Nephron (organoid): ENCODE data around the gene ABCB7.
"Not testable (repeated sequence)": the region's sequence is repeated elsewhere in the genome, so short reads cannot be mapped to it uniquely, and the experiment has no call there.

ENCODE experiments used
- H3K27ac Mint-ChIP-seq, 3 experiments: 2 replicates each; pipeline ENCODE4 v1.8.0; 2020; ENCODE audit warnings: mixed read lengths in 3 of 3, mild to moderate bottlenecking in 2 of 3, moderate library complexity in 1 of 3
- H3K27me3 Mint-ChIP-seq: 2 replicates; pipeline ENCODE4 v1.8.0; 2021; ENCODE audit warnings: low read depth, mild to moderate bottlenecking, moderate library complexity, mixed read lengths
- H3K36me3 Mint-ChIP-seq: 2 replicates; pipeline ENCODE4 v1.8.0; 2020; ENCODE audit warnings: low read depth, mixed read lengths
- H3K4me1 Mint-ChIP-seq: 2 replicates; pipeline ENCODE4 v1.8.0; 2020; ENCODE audit warnings: mixed read lengths
- H3K4me3 Mint-ChIP-seq, 3 experiments: 2 replicates each; pipeline ENCODE4 v1.8.0; 2020; ENCODE audit warnings: mild to moderate bottlenecking in 3 of 3, mixed read lengths in 3 of 3, moderate library complexity in 2 of 3
- H3K9me3 Mint-ChIP-seq: 2 replicates; pipeline ENCODE4 v1.8.0; 2020; ENCODE audit warnings: mixed read lengths
- TF ChIP-seq, protein P1 (sequence below), 3 experiments: fragments of 200-600 bp; sonication (generic); IDR thresholded peaks; one replicate each; pipeline ENCODE4 v1.5.0; 2021; ENCODE audit warnings: antibody characterized with exemption in 3 of 3; ENCODE audit not compliant: unreplicated experiment in 3 of 3

ABCB7 gene

GRCh38 chrX:75155827-75156525 is at the start of gene ABCB7:
ABCB7 (minus strand) TSS chrX:75156283; CDS start chrX:75156272, 11 bp downstream.
- Mint-ChIP-seq H3K4me3 (peak within 1 kb of the TSS; percentile 93 to 94 (median 94)), H3K27ac (peak within 1 kb of the TSS; percentile 98 to 99 (median 98)), H3K27me3 (no peaks in the 10 kb centered on the region), H3K4me1 (peaks cover 12% of the 10 kb centered on the region), H3K36me3 (no peaks in the 10 kb centered on the region), H3K9me3 (no peaks in the 10 kb centered on the region)
- TF ChIP-seq, protein P1, sequence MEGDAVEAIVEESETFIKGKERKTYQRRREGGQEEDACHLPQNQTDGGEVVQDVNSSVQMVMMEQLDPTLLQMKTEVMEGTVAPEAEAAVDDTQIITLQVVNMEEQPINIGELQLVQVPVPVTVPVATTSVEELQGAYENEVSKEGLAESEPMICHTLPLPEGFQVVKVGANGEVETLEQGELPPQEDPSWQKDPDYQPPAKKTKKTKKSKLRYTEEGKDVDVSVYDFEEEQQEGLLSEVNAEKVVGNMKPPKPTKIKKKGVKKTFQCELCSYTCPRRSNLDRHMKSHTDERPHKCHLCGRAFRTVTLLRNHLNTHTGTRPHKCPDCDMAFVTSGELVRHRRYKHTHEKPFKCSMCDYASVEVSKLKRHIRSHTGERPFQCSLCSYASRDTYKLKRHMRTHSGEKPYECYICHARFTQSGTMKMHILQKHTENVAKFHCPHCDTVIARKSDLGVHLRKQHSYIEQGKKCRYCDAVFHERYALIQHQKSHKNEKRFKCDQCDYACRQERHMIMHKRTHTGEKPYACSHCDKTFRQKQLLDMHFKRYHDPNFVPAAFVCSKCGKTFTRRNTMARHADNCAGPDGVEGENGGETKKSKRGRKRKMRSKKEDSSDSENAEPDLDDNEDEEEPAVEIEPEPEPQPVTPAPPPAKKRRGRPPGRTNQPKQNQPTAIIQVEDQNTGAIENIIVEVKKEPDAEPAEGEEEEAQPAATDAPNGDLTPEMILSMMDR (IDR thresholded peaks at IDR 0.05; ENCODE audit: unreplicated experiment in 3 of 3), result no peak

DNA sequence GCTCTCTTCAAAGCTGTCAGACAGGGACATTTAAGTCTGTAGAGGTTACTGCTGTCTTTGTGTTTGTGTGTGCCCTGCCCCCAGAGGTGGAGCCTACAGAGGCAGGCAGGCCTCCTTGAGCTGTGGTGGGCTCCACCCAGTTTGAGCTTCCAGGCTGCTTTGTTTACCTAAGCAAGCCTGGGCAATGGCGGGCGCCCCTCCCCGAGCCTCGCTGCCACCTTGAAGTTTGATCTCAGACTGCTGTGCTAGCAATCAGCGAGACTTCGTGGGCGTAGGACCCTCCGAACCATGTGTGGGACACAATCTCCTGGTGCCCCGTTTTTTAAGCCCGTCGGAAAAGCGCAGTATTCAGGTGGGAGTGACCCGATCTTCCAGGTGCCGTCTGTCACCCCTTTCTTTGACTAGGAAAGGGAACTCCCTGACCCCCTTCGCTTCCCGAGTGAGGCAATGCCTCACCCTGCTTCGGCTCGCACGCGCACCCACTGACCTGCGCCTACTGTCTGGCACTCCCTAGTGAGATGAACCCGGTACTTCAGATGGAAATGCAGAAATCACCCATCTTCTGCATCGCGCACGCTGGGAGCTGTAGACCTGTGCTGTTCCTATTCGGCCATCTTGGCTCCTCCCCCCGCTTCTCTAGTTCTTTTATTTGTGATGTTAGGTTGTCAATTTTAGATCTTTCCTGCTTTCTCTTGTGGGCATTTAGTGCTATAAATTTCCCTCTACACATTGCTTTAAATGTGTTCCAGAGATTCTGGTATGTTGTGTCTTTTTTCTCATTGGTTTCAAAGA is 32.5 kb upstream of the ABCB7 start:
- H3K27ac Mint-ChIP-seq, H3K36me3 Mint-ChIP-seq, H3K27me3 Mint-ChIP-seq, H3K4me1 Mint-ChIP-seq, H3K4me3 Mint-ChIP-seq: not testable (repeated sequence)
- H3K9me3 Mint-ChIP-seq, result peaks cover 41% of the 10 kb centered on the region

DNA sequence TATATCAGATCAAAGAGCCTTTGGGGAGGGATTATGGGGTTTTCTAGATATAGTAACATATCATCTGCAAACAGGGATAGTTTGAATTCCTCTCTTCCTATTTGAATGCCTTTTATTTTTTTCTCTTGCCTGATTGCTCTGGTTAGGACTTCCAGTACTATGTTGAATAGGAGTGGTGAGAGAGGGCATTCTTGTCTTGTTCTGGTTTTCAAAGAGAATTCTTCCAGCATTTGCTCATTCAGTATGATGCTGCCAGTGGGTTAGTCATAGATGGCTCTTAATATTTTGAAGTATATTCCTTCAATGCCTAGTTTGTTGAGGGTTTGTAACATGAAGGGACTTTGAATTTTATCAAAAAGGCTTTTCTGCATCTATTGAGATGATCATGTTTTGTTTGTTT is 25.6 kb upstream of the ABCB7 start:
- no peaks in the 10 kb centered on the region for H3K27me3 Mint-ChIP-seq
- no peak overlapping the region for H3K27ac Mint-ChIP-seq
- no peak overlapping the region for H3K4me3 Mint-ChIP-seq
- H3K9me3 Mint-ChIP-seq, result peaks cover 17% of the 10 kb centered on the region
- H3K36me3 Mint-ChIP-seq, result peaks cover 3% of the 10 kb centered on the region
- H3K4me1 Mint-ChIP-seq, result no peaks in the 10 kb centered on the region
- TF ChIP-seq, protein P1 (IDR thresholded peaks at IDR 0.05; ENCODE audit: unreplicated experiment in 3 of 3), result no peak

- peaks cover 18% of the 10 kb centered on the region for H3K9me3 Mint-ChIP-seq
- not testable (repeated sequence) for H3K4me3 Mint-ChIP-seq, H3K27ac Mint-ChIP-seq, H3K27me3 Mint-ChIP-seq, H3K4me1 Mint-ChIP-seq, H3K36me3 Mint-ChIP-seq
Measured at GRCh38 chrX:75179536-75180293, 23.6 kb upstream of the ABCB7 start.

DNA sequence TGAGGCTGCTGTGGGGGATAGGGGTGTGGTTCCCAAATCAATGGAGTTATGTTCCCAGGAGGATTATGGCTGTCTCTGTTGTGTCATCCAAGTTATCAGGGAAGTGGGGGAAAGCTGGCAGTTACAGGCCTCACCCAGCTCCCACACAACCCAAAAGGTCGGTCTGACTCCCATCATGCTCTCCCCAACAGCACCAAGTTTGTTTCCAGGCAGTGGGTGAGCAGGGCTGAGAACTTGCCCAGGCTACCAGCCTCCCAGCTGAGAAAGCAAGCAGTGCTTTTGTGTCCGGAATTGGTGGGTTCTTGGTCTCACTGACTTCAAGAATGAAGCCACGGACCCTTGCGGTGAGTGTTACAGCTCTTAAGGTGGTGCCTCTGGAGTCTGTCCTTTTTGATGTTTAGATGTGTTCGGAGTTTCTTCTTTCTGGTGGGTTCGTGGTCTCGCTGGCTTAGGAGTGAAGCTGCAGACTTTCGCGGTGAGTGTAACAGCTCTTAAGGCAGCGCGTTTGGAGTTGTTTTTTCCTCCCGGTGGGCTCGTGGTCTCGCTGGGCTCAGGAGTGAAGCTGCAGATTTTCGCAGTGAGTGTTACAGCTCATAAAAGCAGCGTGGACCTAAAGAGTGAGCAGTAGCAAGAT is 16.3 kb upstream of the ABCB7 start:
- H3K36me3 Mint-ChIP-seq, H3K4me1 Mint-ChIP-seq, H3K4me3 Mint-ChIP-seq, H3K27ac Mint-ChIP-seq, H3K27me3 Mint-ChIP-seq: not testable (repeated sequence)
- H3K9me3 Mint-ChIP-seq, result peaks cover 29% of the 10 kb centered on the region

- Mint-ChIP-seq H3K27ac (no peak overlapping the region), H3K4me1 (peaks cover 12% of the 10 kb centered on the region), H3K36me3 (no peaks in the 10 kb centered on the region), H3K4me3 (no peak overlapping the region), H3K27me3 (no peaks in the 10 kb centered on the region), H3K9me3 (no peaks in the 10 kb centered on the region)
- TF ChIP-seq, protein P1 (IDR thresholded peaks at IDR 0.05; ENCODE audit: unreplicated experiment in 3 of 3), result no peak
Measured at GRCh38 chrX:75158054-75158453, 2.0 kb upstream of the ABCB7 start.

- H3K27me3 Mint-ChIP-seq, result no peaks in the 10 kb centered on the region
- H3K27ac Mint-ChIP-seq, result peak overlapping the region; percentile 98 to 99 (median 98)
- peaks cover 12% of the 10 kb centered on the region for H3K4me1 Mint-ChIP-seq
- H3K4me3 Mint-ChIP-seq, result peak overlapping the region; percentile 93 to 94 (median 94)
- TF ChIP-seq, protein P1 (IDR thresholded peaks at IDR 0.05; ENCODE audit: unreplicated experiment in 3 of 3), result no peak
- H3K9me3 Mint-ChIP-seq, result no peaks in the 10 kb centered on the region
- H3K36me3 Mint-ChIP-seq, result no peaks in the 10 kb centered on the region
Measured at GRCh38 chrX:75156531-75156945, 455 bp upstream of the ABCB7 start.
